ENCODE data around the gene CLEC16A. TPM values are rescaled to one million over a fixed set of nuclear protein-coding genes. Genes with fewer than 3 reads are reported as not detected.
A peak's percentile ranks its signal among the peaks of the same experiment; 100 is the strongest.

The CLEC16A gene
- total and polyA plus RNA-seq, 9 of the 15 experiments (the other 6 are each of a cell fraction or from before 2014, with no cell fraction given), result 1.00 to 22.3 (median 10.0) TPM

DNA sequence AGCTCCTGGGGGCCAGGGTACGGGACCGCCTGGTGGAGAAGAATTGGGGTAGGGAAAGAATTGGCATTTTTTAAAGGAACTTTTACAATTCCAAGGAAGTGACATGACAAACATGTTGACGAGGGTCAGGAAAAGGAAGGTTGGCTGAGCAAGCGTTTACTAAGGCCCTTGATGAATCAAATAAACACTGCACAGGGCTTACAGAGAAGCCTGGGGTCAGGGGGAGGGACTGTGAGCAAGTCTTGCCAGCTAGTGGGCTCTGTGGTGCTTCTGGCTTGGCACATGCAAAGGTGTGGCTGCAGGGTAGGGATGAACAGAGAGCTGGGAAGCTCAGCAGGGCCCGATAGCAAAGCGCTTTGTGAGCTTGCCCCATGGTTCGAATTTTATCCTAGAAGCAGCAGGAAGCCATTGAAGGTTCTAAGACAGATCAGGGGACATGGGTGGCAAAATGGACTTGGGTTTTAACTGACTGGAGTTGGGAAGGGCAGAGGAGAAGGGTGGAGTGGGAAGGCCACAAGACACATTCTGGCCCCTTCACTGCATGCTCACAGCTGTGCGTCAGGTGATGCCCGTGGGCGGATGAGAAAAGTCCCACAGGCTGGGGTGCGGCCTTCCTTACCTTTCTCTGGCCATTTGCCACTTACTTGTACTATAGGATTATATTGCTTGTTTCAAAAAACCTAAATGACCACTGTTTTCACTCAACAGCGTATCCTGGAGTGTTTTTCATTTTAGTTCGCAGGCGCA, 193.8 kb downstream of the CLEC16A start:
- H3K9me1 ChIP-seq (ENCODE audit: control insufficient read depth, insufficient read depth, low read length), result no peaks in the 10 kb centered on the region
- H3K27me3 ChIP-seq (ENCODE audit: control insufficient read depth in 2 of 2, insufficient read depth in 2 of 2, low read length in 2 of 2), result no peaks in the 10 kb centered on the region
- WGBS (ENCODE audit: insufficient coverage, low coverage, missing lambda C conversion rate), result 80% methylated on average over 14 of the region's 14 CpGs
- TF ChIP-seq BRD4 (IDR thresholded peaks at IDR 0.05) (no peak), EGR1 (conservative IDR thresholded peaks at IDR 0.05) (peak; percentile 61)
- peaks cover 12 to 18% of the 10 kb centered on the region in 2 experiments for H3K4me1 ChIP-seq (replicated peaks in 1 of 2; ENCODE audit: control insufficient read depth in 2 of 2, insufficient read depth in 2 of 2, low read length in 2 of 2)
- H3K4me2 ChIP-seq (ENCODE audit: insufficient read depth, low read length), result no peak overlapping the region
- FAIRE-seq, result no peak
- no peak overlapping the region for H3K27ac ChIP-seq (ENCODE audit: extremely low read depth, low read depth, low read length)
- no peak overlapping the region for H2AFZ ChIP-seq (ENCODE audit: low read depth, low read length)
- H3K4me3 ChIP-seq, result no peak overlapping the region
- intact Hi-C loops (cut with micrococcal nuclease), result loop anchor here (10.0 kb wide), 1 partner anchor 117 kb away; the partner anchor contains the start of gene SOCS1
- no TSS peak for BruUV-seq (replicated peaks)
- H3K9me3 ChIP-seq (replicated peaks; ENCODE audit: control insufficient read depth, insufficient read depth, low read depth, low read length), result no peaks in the 10 kb centered on the region
- H4K20me1 ChIP-seq (replicated peaks; ENCODE audit: control insufficient read depth, insufficient read depth, low read length), result no peaks in the 10 kb centered on the region
- H3K9ac ChIP-seq (ENCODE audit: insufficient read depth in 1 of 2, low read depth in 2 of 2, low read length in 2 of 2), result peak overlapping the region in 1 of 2 experiments; percentile 8; a peak in 1 of 4 replicates
- ChIA-PET POLR2A (interaction anchor here (2.2 kb wide), 1 partner anchor 10 kb away, joined by 10 read pairs; no protein-coding TSS in a partner anchor), CTCF (ENCODE audit: low intra/inter-chr PET ratio) (no interaction called here)
- peaks cover 11% of the 10 kb centered on the region; the same call in 1 of the 3 replicates for H3K36me3 ChIP-seq (ENCODE audit: control insufficient read depth, insufficient read depth, low read length)
- no peaks in the 10 kb centered on the region for H3K79me2 ChIP-seq (ENCODE audit: control insufficient read depth, insufficient read depth, low read length)
- DNase-seq (ENCODE audit: extremely low read depth in 1 of 4, low spot score in 3 of 4), result no peak
- in situ Hi-C loops (cut with MboI), result no loop called here
- ATAC-seq, result no peak

GRCh38 chr16:11138769-11139325, 194.5 kb downstream of the CLEC16A start:
- ChIA-PET CTCF (ENCODE audit: low intra/inter-chr PET ratio) (no interaction called here), POLR2A (interaction anchor here (0.6 to 2.2 kb wide), 4 partner anchors 8 to 169 kb away, joined by 3 to 10 read pairs (median 3); no protein-coding TSS in a partner anchor)
- Histone ChIP-seq H3K9me1 (ENCODE audit: control insufficient read depth, insufficient read depth, low read length) (no peaks in the 10 kb centered on the region), H3K4me3 (no peak overlapping the region), H3K9me3 (replicated peaks; ENCODE audit: control insufficient read depth, insufficient read depth, low read depth, low read length) (no peaks in the 10 kb centered on the region), H4K20me1 (replicated peaks; ENCODE audit: control insufficient read depth, insufficient read depth, low read length) (no peaks in the 10 kb centered on the region), H3K36me3 (ENCODE audit: control insufficient read depth, insufficient read depth, low read length) (peaks cover 11% of the 10 kb centered on the region; the same call in 1 of the 3 replicates), H3K27me3 (ENCODE audit: control insufficient read depth in 2 of 2, insufficient read depth in 2 of 2, low read length in 2 of 2) (no peaks in the 10 kb centered on the region), H3K4me1 (replicated peaks in 1 of 2; ENCODE audit: control insufficient read depth in 2 of 2, insufficient read depth in 2 of 2, low read length in 2 of 2) (peaks cover 5 to 23% of the 10 kb centered on the region in 2 experiments; a peak in 4 of 5 replicates), H3K9ac (ENCODE audit: insufficient read depth in 1 of 2, low read depth in 2 of 2, low read length in 2 of 2) (no peak overlapping the region), H2AFZ (ENCODE audit: low read depth, low read length) (no peak overlapping the region), H3K4me2 (ENCODE audit: insufficient read depth, low read length) (no peak overlapping the region), H3K79me2 (ENCODE audit: control insufficient read depth, insufficient read depth, low read length) (no peaks in the 10 kb centered on the region), H3K27ac (ENCODE audit: extremely low read depth, low read depth, low read length) (no peak overlapping the region)
- in situ Hi-C loops (cut with MboI) (no loop called here), intact Hi-C loops (cut with micrococcal nuclease) (loop anchor here (10.0 kb wide), 1 partner anchor 116 kb away; the partner anchor contains the start of gene SOCS1)
- no TSS peak for BruUV-seq (replicated peaks)
- 81% methylated on average over 8 of the region's 8 CpGs for WGBS (ENCODE audit: insufficient coverage, low coverage, missing lambda C conversion rate)
- ATAC-seq (no peak), FAIRE-seq (no peak), DNase-seq (ENCODE audit: extremely low read depth in 1 of 4, low spot score in 3 of 4) (no peak)
- TF ChIP-seq CEBPB (tag; IDR thresholded peaks at IDR 0.05) (peak; percentile 52), MECOM (CRISPR knock-in tag; IDR thresholded peaks at IDR 0.05) (no peak)

Measured in K562 (cell line).